Mucosa of descending colon (tissue), 3 donors: ENCODE measurements around the gene TRIM65. TPM values are rescaled to one million over a fixed set of nuclear protein-coding genes. Genes with fewer than 3 reads are reported as not detected.

ENCODE experiments used
- ATAC-seq: fragments of 200-7000 bp; cut with Tn5 transposase; one replicate; pipeline ENCODE4 v1.9.1; 2020; ENCODE audit warnings: mild to moderate bottlenecking, moderate library complexity
- DNase-seq, 3 donors: peaks; one replicate each; pipeline ENCODE4 v3.0.0-alpha.2; 2020
- H3K36me3 ChIP-seq: fragments of 200-600 bp; one replicate; pipeline ENCODE4 v1.8.0; 2021; ENCODE audit warnings: low read depth, mild to moderate bottlenecking
- H3K4me1 ChIP-seq: fragments of 200-600 bp; one replicate; pipeline ENCODE4 v1.8.0; 2021; ENCODE audit warnings: low read depth, mild to moderate bottlenecking
- H3K4me3 ChIP-seq: fragments of 200-600 bp; one replicate; pipeline ENCODE4 v1.8.0; 2021; ENCODE audit warnings: mild to moderate bottlenecking
- H3K9me3 ChIP-seq: fragments of 200-600 bp; one replicate; pipeline ENCODE4 v1.8.0; 2021; ENCODE audit warnings: mild to moderate bottlenecking
- intact Hi-C, 2 donors: fragments of 100-400 bp; cut with DNase I in 1 of 2; cut with micrococcal nuclease in 1 of 2; formaldehyde crosslinking; loops; one replicate each; pipeline versions ENCODE4 v1.11.0 to v1.11.1; 2022; cut with DNase I, micrococcal nuclease
- total RNA-seq, 3 donors: library from RNA; stranded (reverse); fragmentation: NEBNext Ultra II Directional in 2 of 3; extraction: Animal tissue kit (Norgen Biotek cat#: 25700) in 2 of 3; gene quantifications; one replicate each; pipeline versions ENCODE4 v1.2.1 to v1.2.4, GENCODE V29; 2021 to 2023
- TF ChIP-seq, protein P1 (sequence below): fragments of 200-600 bp; IDR thresholded peaks from one replicate; pipeline ENCODE4 v1.8.0; 2022; ENCODE audit warnings: antibody characterized with exemption, mild to moderate bottlenecking
- donor health status: DM: no; HTN: no; CAD: no; lungs with moderate emphysema.
- donor health status: DM: no; HTN: no; CAD: no.
- donor health status: DM: no; HTN: yes; CAD: no.

TRIM65 gene
- total RNA-seq, 3 donors from 2014 or later = 13.7 to 23.8 (median 15.4) TPM

GRCh38 chr17:75902406-75902805 is 5.7 kb upstream of the TRIM65 start:
- Histone ChIP-seq H3K36me3 (no peaks in the 10 kb centered on the region), H3K4me3 (no peak overlapping the region), H3K9me3 (no peaks in the 10 kb centered on the region), H3K4me1 (peaks cover 7% of the 10 kb centered on the region)
- intact Hi-C loops = loop anchor here (10.0 kb wide), 1 partner anchor 102 kb away; the partner anchor contains the start of gene CDK3 (in 2 of the 2)
- ATAC-seq (no peak), DNase-seq (no peak)
- TF ChIP-seq, protein P1, sequence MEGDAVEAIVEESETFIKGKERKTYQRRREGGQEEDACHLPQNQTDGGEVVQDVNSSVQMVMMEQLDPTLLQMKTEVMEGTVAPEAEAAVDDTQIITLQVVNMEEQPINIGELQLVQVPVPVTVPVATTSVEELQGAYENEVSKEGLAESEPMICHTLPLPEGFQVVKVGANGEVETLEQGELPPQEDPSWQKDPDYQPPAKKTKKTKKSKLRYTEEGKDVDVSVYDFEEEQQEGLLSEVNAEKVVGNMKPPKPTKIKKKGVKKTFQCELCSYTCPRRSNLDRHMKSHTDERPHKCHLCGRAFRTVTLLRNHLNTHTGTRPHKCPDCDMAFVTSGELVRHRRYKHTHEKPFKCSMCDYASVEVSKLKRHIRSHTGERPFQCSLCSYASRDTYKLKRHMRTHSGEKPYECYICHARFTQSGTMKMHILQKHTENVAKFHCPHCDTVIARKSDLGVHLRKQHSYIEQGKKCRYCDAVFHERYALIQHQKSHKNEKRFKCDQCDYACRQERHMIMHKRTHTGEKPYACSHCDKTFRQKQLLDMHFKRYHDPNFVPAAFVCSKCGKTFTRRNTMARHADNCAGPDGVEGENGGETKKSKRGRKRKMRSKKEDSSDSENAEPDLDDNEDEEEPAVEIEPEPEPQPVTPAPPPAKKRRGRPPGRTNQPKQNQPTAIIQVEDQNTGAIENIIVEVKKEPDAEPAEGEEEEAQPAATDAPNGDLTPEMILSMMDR = no peak

DNA sequence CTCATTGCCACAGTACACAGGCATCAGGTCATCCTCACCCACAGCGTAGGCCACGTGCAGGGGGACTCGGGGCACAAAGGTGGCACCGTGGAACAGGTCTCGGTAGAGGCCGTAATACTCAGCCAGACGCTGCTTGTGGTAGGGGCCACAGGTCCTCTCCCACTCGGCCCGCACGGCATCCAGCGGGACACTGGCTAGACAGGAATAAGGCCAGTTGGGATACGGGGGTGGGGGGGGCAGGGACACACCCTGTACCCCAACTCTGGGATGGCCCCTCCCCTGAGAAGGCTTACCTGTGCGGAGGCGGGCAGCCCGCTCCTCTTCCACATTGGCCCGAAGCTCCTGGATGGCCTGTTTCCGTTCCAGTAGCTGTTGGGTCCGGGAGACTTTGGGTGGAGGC is 5.0 kb upstream of the TRIM65 start:
- ATAC-seq (no peak), DNase-seq (no peak)
- Histone ChIP-seq H3K4me3 (no peak overlapping the region), H3K36me3 (no peaks in the 10 kb centered on the region), H3K9me3 (no peaks in the 10 kb centered on the region), H3K4me1 (peaks cover 11% of the 10 kb centered on the region)
- TF ChIP-seq, protein P1 = no peak
- intact Hi-C loops = loop anchor here (10.0 kb wide), 1 partner anchor 103 kb away; the partner anchor contains the start of gene CDK3 (in 2 of the 2)

- H3K9me3 ChIP-seq = no peaks in the 10 kb centered on the region
- TF ChIP-seq, protein P1 = no peak
- ATAC-seq (no peak), DNase-seq (no peak)
- H3K4me1 ChIP-seq = peaks cover 12% of the 10 kb centered on the region
- H3K4me3 ChIP-seq = no peak overlapping the region
- intact Hi-C loops = loop anchor here (10.0 kb wide), 1 partner anchor 104 kb away; the partner anchor contains the start of gene CDK3 (in 2 of the 2)
- H3K36me3 ChIP-seq = no peaks in the 10 kb centered on the region
Observed at GRCh38 chr17:75900691-75901533, 4.2 kb upstream of the TRIM65 start.

GRCh38 chr17:75899767-75900468 is 3.2 kb upstream of the TRIM65 start:
- intact Hi-C loops = loop anchor here (10.0 kb wide), 1 partner anchor 105 kb away; the partner anchor contains the start of gene CDK3 (in 2 of the 2)
- ATAC-seq = no peak
- H3K36me3 ChIP-seq = no peaks in the 10 kb centered on the region
- DNase-seq = no peak
- no peaks in the 10 kb centered on the region for H3K9me3 ChIP-seq
- peaks cover 22% of the 10 kb centered on the region for H3K4me1 ChIP-seq
- TF ChIP-seq, protein P1 = no peak
- H3K4me3 ChIP-seq = no peak overlapping the region

- no peak for ATAC-seq
- intact Hi-C loops = no loop called here
Observed at GRCh38 chr17:75899353-75899752, 2.6 kb upstream of the TRIM65 start.

More at GRCh38 chr17:75899353-75899752, 2.6 kb upstream of the TRIM65 start:
- peaks cover 27% of the 10 kb centered on the region for H3K4me1 ChIP-seq
- no peaks in the 10 kb centered on the region for H3K36me3 ChIP-seq
- DNase-seq = no peak
- TF ChIP-seq, protein P1 = no peak
- no peak overlapping the region for H3K4me3 ChIP-seq
- H3K9me3 ChIP-seq = no peaks in the 10 kb centered on the region
